ENCODE results near the gene ROCK2.

The ROCK2 gene

GRCh38 chr2:11307764-11308415 lies 36.5 kb downstream of the ROCK2 start:
- TF ChIP-seq EP300 (IDR thresholded peaks at IDR 0.05; ENCODE audit: borderline replicate concordance) (no peak), TCF12 (IDR thresholded peaks at IDR 0.05; ENCODE audit: low read depth) (no peak), RAD21 (IDR thresholded peaks at IDR 0.05; ENCODE audit: low read depth) (no peak), CEBPB (IDR thresholded peaks at IDR 0.05) (no peak), TEAD4 (IDR thresholded peaks at IDR 0.05) (no peak), REST (IDR thresholded peaks at IDR 0.05; ENCODE audit: low read depth) (no peak), USF1 (IDR thresholded peaks at IDR 0.05) (no peak), YY1 (IDR thresholded peaks at IDR 0.05; ENCODE audit: low read depth) (no peak), EGR1 (IDR thresholded peaks at IDR 0.05) (no peak), MAX (IDR thresholded peaks at IDR 0.05) (no peak), NFIC (IDR thresholded peaks at IDR 0.05) (no peak), TAF1 (IDR thresholded peaks at IDR 0.05; ENCODE audit: low read depth) (no peak), FOXM1 (IDR thresholded peaks at IDR 0.05; ENCODE audit: borderline replicate concordance, low read depth) (no peak), ZBTB7A (IDR thresholded peaks at IDR 0.05; ENCODE audit: low read depth) (no peak), CREB1 (IDR thresholded peaks at IDR 0.05; ENCODE audit: low read depth) (no peak)

GRCh38 chr2:11305958-11306357 lies 38.5 kb downstream of the ROCK2 start:
- TF ChIP-seq RAD21 (IDR thresholded peaks at IDR 0.05; ENCODE audit: low read depth) (no peak), TCF12 (IDR thresholded peaks at IDR 0.05; ENCODE audit: low read depth) (no peak), CEBPB (IDR thresholded peaks at IDR 0.05) (no peak), EP300 (IDR thresholded peaks at IDR 0.05; ENCODE audit: borderline replicate concordance) (no peak), EGR1 (IDR thresholded peaks at IDR 0.05) (no peak), TEAD4 (IDR thresholded peaks at IDR 0.05) (no peak)

- TF ChIP-seq EP300 (IDR thresholded peaks at IDR 0.05; ENCODE audit: borderline replicate concordance): no peak
Measured at GRCh38 chr2:11305338-11305737, 39.1 kb downstream of the ROCK2 start.

GRCh38 chr2:11304476-11304875 lies 40.0 kb downstream of the ROCK2 start:
- no peak for TF ChIP-seq REST (IDR thresholded peaks at IDR 0.05; ENCODE audit: low read depth)
- TF ChIP-seq EGR1 (IDR thresholded peaks at IDR 0.05): no peak
- TF ChIP-seq USF1 (IDR thresholded peaks at IDR 0.05): no peak
- TF ChIP-seq EP300 (IDR thresholded peaks at IDR 0.05; ENCODE audit: borderline replicate concordance): no peak
- no peak for TF ChIP-seq YY1 (IDR thresholded peaks at IDR 0.05; ENCODE audit: low read depth)
- no peak for TF ChIP-seq TAF1 (IDR thresholded peaks at IDR 0.05; ENCODE audit: low read depth)
- no peak for TF ChIP-seq ZBTB7A (IDR thresholded peaks at IDR 0.05; ENCODE audit: low read depth)
- no peak for TF ChIP-seq NFIC (IDR thresholded peaks at IDR 0.05)
- no peak for TF ChIP-seq CREB1 (IDR thresholded peaks at IDR 0.05; ENCODE audit: low read depth)
- TF ChIP-seq MAX (IDR thresholded peaks at IDR 0.05): no peak
- TF ChIP-seq CEBPB (IDR thresholded peaks at IDR 0.05): no peak
- TF ChIP-seq FOXM1 (IDR thresholded peaks at IDR 0.05; ENCODE audit: borderline replicate concordance, low read depth): no peak
- no peak for TF ChIP-seq TEAD4 (IDR thresholded peaks at IDR 0.05)
- no peak for TF ChIP-seq TCF12 (IDR thresholded peaks at IDR 0.05; ENCODE audit: low read depth)
- TF ChIP-seq RAD21 (IDR thresholded peaks at IDR 0.05; ENCODE audit: low read depth): no peak

- TF ChIP-seq FOXM1 (IDR thresholded peaks at IDR 0.05; ENCODE audit: borderline replicate concordance, low read depth) (no peak), REST (IDR thresholded peaks at IDR 0.05; ENCODE audit: low read depth) (no peak), CREB1 (IDR thresholded peaks at IDR 0.05; ENCODE audit: low read depth) (no peak), USF1 (IDR thresholded peaks at IDR 0.05) (no peak), NFIC (IDR thresholded peaks at IDR 0.05) (no peak), TEAD4 (IDR thresholded peaks at IDR 0.05) (no peak), EP300 (IDR thresholded peaks at IDR 0.05; ENCODE audit: borderline replicate concordance) (no peak), TAF1 (IDR thresholded peaks at IDR 0.05; ENCODE audit: low read depth) (no peak), YY1 (IDR thresholded peaks at IDR 0.05; ENCODE audit: low read depth) (no peak)
Measured at GRCh38 chr2:11303290-11304013, 41.0 kb downstream of the ROCK2 start.

Measured in Ishikawa (cell line).